Measurements from ENCODE around the gene TMEM239.
A peak's percentile ranks its signal among the peaks of the same experiment; 100 is the strongest.
"Not testable (repeated sequence)": the region's sequence is repeated elsewhere in the genome, so short reads cannot be mapped to it uniquely, and the experiment has no call there.

The TMEM239 gene

GRCh38 chr20:2799688-2800520 lies 16.3 kb upstream of the TMEM239 start:
- H3K9me3 ChIP-seq (ENCODE audit: control insufficient read depth, insufficient read depth, low read length), result no peaks in the 10 kb centered on the region
- peak overlapping the region; percentile 36 for H3K27ac ChIP-seq (ENCODE audit: low read depth, low read length)
- H3K4me1 ChIP-seq (ENCODE audit: control insufficient read depth, insufficient read depth, low read length), result peaks cover 13% of the 10 kb centered on the region; the same call in 1 of the 2 replicates
- peak overlapping the region; percentile 37 for H3K9ac ChIP-seq (ENCODE audit: low read depth, low read length)
- peaks cover 34% of the 10 kb centered on the region for H3K36me3 ChIP-seq (ENCODE audit: control insufficient read depth, insufficient read depth, low read length)
- peaks cover 54% of the 10 kb centered on the region for H3K27me3 ChIP-seq (ENCODE audit: control insufficient read depth, insufficient read depth, low read length)
- H3K4me3 ChIP-seq (ENCODE audit: low read depth, low read length), result peak overlapping the region; percentile 96

GRCh38 chr20:2800521-2801285 lies 15.5 kb upstream of the TMEM239 start, which contains the start of gene CPXM1:
Gene CPXM1, minus strand, starts transcription at chr20:2800627. Its CDS starts 55 bp downstream, at chr20:2800572.
- Histone ChIP-seq H3K4me1 (ENCODE audit: control insufficient read depth, insufficient read depth, low read length) (peaks cover 13% of the 10 kb centered on the region; the same call in 1 of the 2 replicates), H3K27ac (ENCODE audit: low read depth, low read length) (peak within 1 kb of the TSS; percentile 36), H3K4me3 (ENCODE audit: low read depth, low read length) (peak within 1 kb of the TSS; percentile 96), H3K9ac (ENCODE audit: low read depth, low read length) (peak within 1 kb of the TSS; percentile 37), H3K9me3 (ENCODE audit: control insufficient read depth, insufficient read depth, low read length) (no peaks in the 10 kb centered on the region), H3K27me3 (ENCODE audit: control insufficient read depth, insufficient read depth, low read length) (peaks cover 62% of the 10 kb centered on the region), H3K36me3 (ENCODE audit: control insufficient read depth, insufficient read depth, low read length) (peaks cover 26% of the 10 kb centered on the region)

DNA sequence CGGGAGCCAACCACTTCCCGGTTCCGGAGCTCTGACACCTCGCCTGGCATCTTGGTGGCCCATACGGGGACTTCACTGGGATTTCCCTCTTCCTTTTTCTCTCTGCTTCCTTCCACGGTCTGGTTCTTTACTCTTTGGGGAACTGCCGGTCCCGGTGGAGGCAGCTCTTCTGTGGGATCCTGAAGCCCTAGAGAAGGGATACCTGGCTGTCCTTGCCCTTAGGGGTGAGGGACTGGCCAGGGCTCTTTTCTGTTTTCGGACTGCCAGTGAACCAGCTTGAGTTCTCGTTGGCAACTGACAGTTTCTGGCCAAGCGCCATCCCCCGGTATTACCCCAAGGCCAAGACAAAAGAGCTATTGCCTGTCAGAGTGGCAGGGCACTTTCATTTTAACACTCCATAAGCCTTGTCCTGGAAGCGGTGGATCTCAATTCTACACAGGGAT lies 14.9 kb upstream of the TMEM239 start:
- Histone ChIP-seq H3K27ac (ENCODE audit: low read depth, low read length) (no peak overlapping the region), H3K9ac (ENCODE audit: low read depth, low read length) (no peak overlapping the region), H3K4me3 (ENCODE audit: low read depth, low read length) (peak overlapping the region; percentile 96), H3K9me3 (ENCODE audit: control insufficient read depth, insufficient read depth, low read length) (no peaks in the 10 kb centered on the region), H3K4me1 (ENCODE audit: control insufficient read depth, insufficient read depth, low read length) (peaks cover 19% of the 10 kb centered on the region; the same call in 1 of the 2 replicates), H3K27me3 (ENCODE audit: control insufficient read depth, insufficient read depth, low read length) (peaks cover 68% of the 10 kb centered on the region), H3K36me3 (ENCODE audit: control insufficient read depth, insufficient read depth, low read length) (peaks cover 20% of the 10 kb centered on the region)

DNA sequence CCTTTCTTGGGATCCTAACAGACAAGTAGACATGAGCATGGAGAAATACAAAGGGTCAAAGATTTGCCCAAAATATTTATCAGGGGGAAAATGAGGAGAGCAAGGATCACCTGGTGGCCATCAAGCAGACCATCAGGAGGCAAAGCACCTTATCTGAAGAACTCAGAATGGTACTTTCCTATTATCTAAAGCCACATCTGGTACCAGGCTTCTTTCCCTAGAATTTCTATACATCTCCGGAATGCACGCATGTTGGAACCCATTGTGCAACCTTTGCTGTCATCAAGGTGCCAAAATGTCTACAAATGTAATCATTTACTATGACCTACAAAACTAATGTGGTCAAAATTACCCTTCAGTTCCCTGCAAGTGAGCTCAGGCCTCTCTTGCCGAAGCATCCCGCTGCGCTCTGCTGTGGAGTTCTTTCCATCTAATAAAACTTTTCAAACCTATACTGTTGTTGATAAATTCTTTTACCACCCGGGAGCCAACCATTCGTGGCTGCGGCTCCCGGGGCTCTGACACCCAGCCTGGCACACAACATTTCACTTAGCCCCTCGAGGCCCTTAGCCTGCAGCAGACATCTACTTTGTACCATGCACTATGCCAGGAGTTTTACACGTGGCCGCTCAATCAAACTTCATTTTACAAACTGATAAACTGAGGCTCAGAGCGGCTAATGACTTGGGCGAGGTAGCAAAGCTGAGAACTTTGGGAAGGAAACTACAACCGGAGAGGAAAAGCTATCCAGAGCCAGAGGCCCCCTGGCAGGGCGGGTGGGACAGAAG lies 11.9 kb upstream of the TMEM239 start:
- H3K4me1 ChIP-seq (ENCODE audit: control insufficient read depth, insufficient read depth, low read length), result peaks cover 19% of the 10 kb centered on the region; the same call in 1 of the 2 replicates
- H3K9ac ChIP-seq (ENCODE audit: low read depth, low read length), result no peak overlapping the region
- H3K36me3 ChIP-seq (ENCODE audit: control insufficient read depth, insufficient read depth, low read length), result no peaks in the 10 kb centered on the region
- H3K27ac ChIP-seq (ENCODE audit: low read depth, low read length), result no peak overlapping the region
- peak overlapping the region; percentile 14; the same call in 1 of the 2 replicates for H3K4me3 ChIP-seq (ENCODE audit: low read depth, low read length)
- H3K9me3 ChIP-seq (ENCODE audit: control insufficient read depth, insufficient read depth, low read length), result no peaks in the 10 kb centered on the region
- H3K27me3 ChIP-seq (ENCODE audit: control insufficient read depth, insufficient read depth, low read length), result peaks cover 88% of the 10 kb centered on the region

- no peak overlapping the region for H3K9ac ChIP-seq (ENCODE audit: low read depth, low read length)
- H3K36me3 ChIP-seq (ENCODE audit: control insufficient read depth, insufficient read depth, low read length), result no peaks in the 10 kb centered on the region
- peaks cover 81% of the 10 kb centered on the region for H3K27me3 ChIP-seq (ENCODE audit: control insufficient read depth, insufficient read depth, low read length)
- H3K27ac ChIP-seq (ENCODE audit: low read depth, low read length), result no peak overlapping the region
- H3K4me3 ChIP-seq (ENCODE audit: low read depth, low read length), result peak overlapping the region; percentile 14; the same call in 1 of the 2 replicates
- H3K9me3 ChIP-seq (ENCODE audit: control insufficient read depth, insufficient read depth, low read length), result no peaks in the 10 kb centered on the region
- peaks cover 14% of the 10 kb centered on the region; the same call in 1 of the 2 replicates for H3K4me1 ChIP-seq (ENCODE audit: control insufficient read depth, insufficient read depth, low read length)
These were observed 11.1 kb upstream of the TMEM239 start for GRCh38 chr20:2804852-2805688.

- no peaks in the 10 kb centered on the region for H3K9me3 ChIP-seq (ENCODE audit: control insufficient read depth, insufficient read depth, low read length)
- peaks cover 76% of the 10 kb centered on the region for H3K27me3 ChIP-seq (ENCODE audit: control insufficient read depth, insufficient read depth, low read length)
- H3K9ac ChIP-seq (ENCODE audit: low read depth, low read length), result no peak overlapping the region
These were observed 10.3 kb upstream of the TMEM239 start for GRCh38 chr20:2805689-2806350.

DNA sequence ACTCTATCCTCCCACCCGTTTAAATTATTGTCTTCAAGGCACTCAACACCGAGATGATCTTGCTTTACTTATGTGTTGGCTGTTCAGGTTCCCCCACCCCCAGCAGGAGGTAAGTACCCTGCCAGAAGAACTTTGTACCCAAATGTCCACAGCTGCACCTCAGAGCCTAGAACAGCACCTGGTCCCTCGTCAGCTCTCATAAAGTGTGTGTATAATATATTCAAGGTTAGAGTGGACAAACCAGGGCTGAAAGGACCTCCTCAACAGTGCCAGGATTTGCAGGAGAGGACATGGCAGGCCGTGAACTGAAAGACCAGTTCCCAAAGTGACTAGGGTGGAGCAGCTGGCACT lies 9.8 kb upstream of the TMEM239 start:
- Histone ChIP-seq H3K27ac (ENCODE audit: low read depth, low read length) (no peak overlapping the region), H3K4me3 (ENCODE audit: low read depth, low read length) (no peak overlapping the region), H3K4me1 (ENCODE audit: control insufficient read depth, insufficient read depth, low read length) (peaks cover 8% of the 10 kb centered on the region; the same call in 1 of the 2 replicates), H3K36me3 (ENCODE audit: control insufficient read depth, insufficient read depth, low read length) (no peaks in the 10 kb centered on the region), H3K9me3 (ENCODE audit: control insufficient read depth, insufficient read depth, low read length) (no peaks in the 10 kb centered on the region), H3K9ac (ENCODE audit: low read depth, low read length) (no peak overlapping the region), H3K27me3 (ENCODE audit: control insufficient read depth, insufficient read depth, low read length) (peaks cover 71% of the 10 kb centered on the region)

More at GRCh38 chr20:2805689-2806350, 10.3 kb upstream of the TMEM239 start:
- peak overlapping the region; percentile 14; the same call in 1 of the 2 replicates for H3K4me3 ChIP-seq (ENCODE audit: low read depth, low read length)
- H3K27ac ChIP-seq (ENCODE audit: low read depth, low read length), result no peak overlapping the region
- no peaks in the 10 kb centered on the region for H3K36me3 ChIP-seq (ENCODE audit: control insufficient read depth, insufficient read depth, low read length)
- peaks cover 13% of the 10 kb centered on the region; the same call in 1 of the 2 replicates for H3K4me1 ChIP-seq (ENCODE audit: control insufficient read depth, insufficient read depth, low read length)

- peaks cover 6% of the 10 kb centered on the region; the same call in 1 of the 2 replicates for H3K4me1 ChIP-seq (ENCODE audit: control insufficient read depth, insufficient read depth, low read length)
- no peak overlapping the region for H3K4me3 ChIP-seq (ENCODE audit: low read depth, low read length)
- H3K27ac ChIP-seq (ENCODE audit: low read depth, low read length), result no peak overlapping the region
- no peak overlapping the region for H3K9ac ChIP-seq (ENCODE audit: low read depth, low read length)
- H3K27me3 ChIP-seq (ENCODE audit: control insufficient read depth, insufficient read depth, low read length), result peaks cover 64% of the 10 kb centered on the region
- no peaks in the 10 kb centered on the region for H3K36me3 ChIP-seq (ENCODE audit: control insufficient read depth, insufficient read depth, low read length)
- no peaks in the 10 kb centered on the region; the same call in 1 of the 2 replicates for H3K9me3 ChIP-seq (ENCODE audit: control insufficient read depth, insufficient read depth, low read length)
These were observed 9.1 kb upstream of the TMEM239 start for GRCh38 chr20:2807019-2807418.

- H3K27ac ChIP-seq (ENCODE audit: low read depth, low read length); H3K4me1 ChIP-seq (ENCODE audit: control insufficient read depth, insufficient read depth, low read length); H3K36me3 ChIP-seq (ENCODE audit: control insufficient read depth, insufficient read depth, low read length); H3K4me3 ChIP-seq (ENCODE audit: low read depth, low read length); H3K9me3 ChIP-seq (ENCODE audit: control insufficient read depth, insufficient read depth, low read length); H3K9ac ChIP-seq (ENCODE audit: low read depth, low read length): not testable (repeated sequence)
- peaks cover 55% of the 10 kb centered on the region for H3K27me3 ChIP-seq (ENCODE audit: control insufficient read depth, insufficient read depth, low read length)
These were observed 8.2 kb upstream of the TMEM239 start for GRCh38 chr20:2807929-2808328.

Data from HUES48 (cell line).